GM19025 (cell line): ENCODE data around the gene RAB40B.
"Not testable (repeated sequence)": the region's sequence is repeated elsewhere in the genome, so short reads cannot be mapped to it uniquely, and the experiment has no call there.

Experiments
- ATAC-seq: cut with Tn5 transposase; IDR thresholded peaks from one replicate; pipeline ENCODE4 v1.9.1; 2021; ENCODE audit warnings: mild to moderate bottlenecking, low read depth, moderate library complexity; ENCODE audit not compliant: unreplicated experiment

The RAB40B gene

GRCh38 chr17:82655523-82655922 lies 43.0 kb downstream of the RAB40B start:
- no peak for ATAC-seq

GRCh38 chr17:82655038-82655479 lies 43.4 kb downstream of the RAB40B start:
- no peak for ATAC-seq

- not testable (repeated sequence) for ATAC-seq
These were observed 43.9 kb downstream of the RAB40B start for GRCh38 chr17:82654611-82655010.

DNA sequence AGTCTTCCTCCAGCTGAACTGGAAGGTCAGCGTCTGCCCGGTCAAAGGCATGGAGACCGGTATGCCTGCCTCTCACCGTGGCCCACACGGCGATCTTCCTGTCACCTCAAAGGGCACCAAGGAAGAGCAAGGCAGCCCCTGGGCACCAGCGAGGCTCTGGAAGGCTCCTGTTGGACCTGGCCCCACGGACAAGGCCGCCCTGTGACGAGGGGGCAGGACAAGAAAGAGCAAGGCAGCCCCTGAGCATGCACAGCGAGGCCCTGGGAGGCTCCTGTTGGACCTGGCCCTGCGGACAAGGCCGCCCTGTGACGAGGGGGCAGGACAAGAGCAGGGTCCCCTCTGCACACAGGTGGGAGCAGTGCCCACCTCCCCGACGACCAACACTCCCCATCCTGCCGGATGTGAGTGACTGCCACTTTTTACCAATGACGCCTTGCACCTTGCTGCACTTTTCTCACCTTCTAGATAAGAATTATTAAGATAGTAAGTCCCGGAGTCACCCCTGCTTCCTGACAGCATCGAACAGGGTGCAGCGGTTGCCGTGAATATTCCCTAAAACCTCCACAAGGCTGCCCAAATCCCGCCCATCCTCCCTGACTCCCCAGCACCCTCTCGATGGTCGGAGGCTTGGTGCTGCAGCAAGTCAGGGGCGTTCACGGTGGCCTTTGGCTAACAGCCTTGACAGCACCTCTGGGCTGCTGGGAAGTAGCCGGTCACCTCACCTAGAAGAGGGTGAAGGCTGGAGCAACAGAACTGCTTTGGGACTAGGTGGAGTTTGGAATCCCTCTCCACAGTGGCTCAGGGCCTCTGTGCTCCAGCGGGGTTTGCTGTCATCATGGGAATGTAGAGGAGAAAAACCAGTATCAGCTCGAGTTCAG lies 44.6 kb downstream of the RAB40B start:
- ATAC-seq: no peak

- no peak for ATAC-seq
These were observed 47.8 kb downstream of the RAB40B start for GRCh38 chr17:82650723-82651122.

DNA sequence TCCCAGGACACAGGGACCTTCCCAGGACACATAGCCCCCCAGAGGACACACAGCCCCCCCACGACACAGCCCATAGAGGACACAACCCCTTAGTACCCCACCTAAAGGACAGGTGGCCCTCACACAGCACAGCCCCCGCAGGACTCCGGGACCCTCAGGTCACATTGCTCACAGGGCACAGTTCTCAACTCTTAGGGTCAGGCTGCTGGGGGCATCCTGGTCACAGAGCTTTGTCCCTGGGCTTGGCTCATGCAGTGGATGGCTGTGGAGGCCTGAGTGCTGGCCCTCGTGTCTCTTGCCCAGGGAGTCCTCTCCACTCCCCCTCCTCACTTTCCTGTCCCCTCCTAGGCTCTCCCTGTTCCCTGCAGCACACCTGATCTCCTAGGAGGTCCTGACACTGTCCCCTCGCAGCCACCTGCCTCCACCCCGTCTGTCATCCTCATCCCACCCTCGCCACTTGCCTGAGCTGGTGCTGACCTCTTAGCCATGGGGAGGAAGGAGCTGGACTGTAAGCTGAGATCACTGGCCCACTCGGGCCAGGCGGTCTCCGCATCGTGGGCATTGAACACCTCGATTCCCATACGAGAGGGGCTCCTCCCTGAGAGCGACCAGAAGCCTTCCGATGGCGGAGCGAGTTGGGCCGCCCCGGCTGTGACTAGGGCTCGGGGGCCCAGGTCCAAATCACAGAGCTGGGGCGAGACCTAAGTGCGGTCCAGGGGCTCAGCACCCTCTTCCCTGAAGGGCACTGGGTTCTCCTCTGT lies 48.8 kb downstream of the RAB40B start:
- ATAC-seq: no peak

DNA sequence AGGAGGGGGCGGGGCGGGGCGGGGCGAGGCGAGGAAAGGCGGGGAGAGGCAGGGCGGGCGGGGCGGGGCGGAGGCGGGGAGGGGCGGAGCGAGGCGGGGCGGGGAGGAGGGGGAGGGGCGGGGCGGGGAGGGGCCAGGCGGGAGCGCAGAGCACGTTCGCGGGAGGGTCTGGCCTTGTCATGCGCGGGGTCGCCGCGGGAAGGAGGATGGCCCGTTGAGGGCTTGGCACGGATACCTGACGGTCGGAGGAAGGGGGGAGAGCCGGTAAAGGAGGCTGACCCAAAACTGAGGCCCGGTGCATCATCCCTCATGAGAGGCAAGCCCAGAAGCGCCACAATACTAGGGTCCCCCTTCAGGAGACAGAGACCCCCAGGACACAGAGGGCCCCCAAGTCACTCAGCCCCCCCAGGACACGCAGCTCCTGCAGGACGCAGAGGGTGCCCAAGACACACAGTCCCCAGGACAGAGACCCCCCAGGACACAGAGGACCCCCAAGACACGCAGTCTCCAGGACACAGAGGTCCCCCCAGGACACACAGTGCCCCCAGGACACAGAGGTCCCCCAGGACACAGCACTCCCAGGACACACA lies 49.7 kb downstream of the RAB40B start:
- no peak for ATAC-seq

GRCh38 chr17:82648165-82648668 lies 50.3 kb downstream of the RAB40B start, which contains the start of gene WDR45B:
Gene WDR45B (minus strand): TSS chr17:82648444. CDS start chr17:82648340, 104 bp downstream.
- ATAC-seq: peak; percentile 92

- peak; percentile 15 for ATAC-seq
These were observed 50.8 kb downstream of the RAB40B start for GRCh38 chr17:82647593-82648164.

DNA sequence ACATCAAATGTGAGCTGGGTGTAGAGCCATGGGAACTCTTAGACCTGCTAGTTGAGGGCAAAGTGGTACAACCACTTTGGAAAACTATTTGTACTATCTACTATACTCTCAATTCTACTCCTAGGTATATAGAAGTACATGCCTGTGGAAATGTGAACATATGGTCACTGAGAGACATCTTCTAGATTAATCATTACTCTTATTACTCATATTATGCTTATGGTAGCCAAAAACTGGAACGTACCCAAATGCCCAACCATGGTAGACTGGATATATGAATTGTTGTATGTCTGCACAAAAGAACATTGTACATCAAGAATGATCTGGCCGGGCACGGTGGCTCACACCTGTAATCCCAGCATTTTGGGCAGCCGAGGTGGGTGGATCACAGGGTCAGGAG lies 53.0 kb downstream of the RAB40B start:
- ATAC-seq: no peak

DNA sequence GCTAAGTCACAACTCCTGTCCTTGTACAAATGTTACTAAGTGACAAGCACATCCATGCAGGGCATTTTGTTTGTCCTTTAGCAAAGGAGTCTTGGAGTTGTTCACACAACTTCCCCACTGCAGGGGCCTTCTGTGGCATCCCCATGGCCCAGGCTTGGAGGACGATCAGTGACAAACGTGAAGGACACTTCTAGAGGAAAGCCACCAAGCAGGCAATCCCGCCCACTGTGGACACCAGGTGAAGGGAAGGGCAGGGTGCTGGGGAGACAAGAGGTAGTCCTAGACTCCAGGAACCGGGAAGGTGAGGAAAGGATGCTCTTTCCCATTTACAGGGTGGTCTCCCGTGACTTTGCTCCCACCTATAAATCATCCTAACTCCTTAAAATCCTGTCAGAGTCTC lies 54.4 kb downstream of the RAB40B start:
- no peak for ATAC-seq

DNA sequence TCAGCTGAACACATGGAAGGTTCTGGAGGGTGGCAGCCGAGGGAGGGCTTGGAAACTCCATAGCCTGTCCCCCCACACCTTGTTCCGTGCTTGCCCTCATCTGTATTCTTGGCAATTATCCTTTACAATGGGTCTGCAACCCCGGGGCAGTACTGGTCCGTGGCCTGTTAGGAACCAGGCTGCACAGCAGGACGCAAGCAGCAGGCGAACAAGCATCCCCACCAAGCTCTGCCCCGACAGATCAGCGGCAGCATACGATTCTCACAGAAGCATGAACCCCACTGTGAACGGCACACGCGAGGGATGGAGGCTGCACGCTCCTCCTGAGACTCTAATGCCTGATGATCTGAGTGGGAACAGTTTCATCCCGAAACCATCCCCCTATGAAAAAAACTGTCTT lies 56.5 kb downstream of the RAB40B start:
- no peak for ATAC-seq

GRCh38 chr17:82640036-82640435 lies 58.5 kb downstream of the RAB40B start:
- ATAC-seq: no peak

- no peak for ATAC-seq
These were observed 58.9 kb downstream of the RAB40B start for GRCh38 chr17:82639628-82640027.

DNA sequence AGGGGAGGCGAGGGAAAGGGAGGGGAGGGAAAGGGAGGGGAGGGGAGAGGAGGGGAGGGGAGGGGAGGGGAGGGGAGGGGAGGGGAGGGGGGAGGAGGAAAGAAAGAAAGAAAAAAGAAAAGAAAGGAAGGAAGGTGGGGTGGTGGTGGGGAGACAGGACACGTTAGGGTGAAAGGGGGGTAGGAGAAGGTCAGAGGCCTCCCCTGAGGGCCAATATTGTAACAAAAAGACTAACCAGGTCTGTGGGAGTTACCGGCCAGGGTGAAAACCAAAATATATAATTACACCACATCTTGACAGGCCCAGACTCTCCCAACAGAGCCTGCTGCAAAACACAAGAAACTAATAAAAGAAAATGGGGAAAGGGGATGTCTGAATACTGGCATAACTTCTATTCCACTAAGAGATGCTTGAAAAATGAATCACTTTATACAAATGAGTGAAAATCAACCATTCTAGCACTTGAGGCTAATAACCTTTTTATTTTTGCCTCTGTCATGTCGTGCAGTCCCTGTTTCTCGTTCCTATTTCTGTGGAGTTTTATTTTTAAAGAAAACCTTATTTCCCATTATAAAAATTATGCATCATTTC lies 60.2 kb downstream of the RAB40B start:
- ATAC-seq: no peak

- no peak for ATAC-seq
These were observed 61.6 kb downstream of the RAB40B start for GRCh38 chr17:82636626-82637598.

DNA sequence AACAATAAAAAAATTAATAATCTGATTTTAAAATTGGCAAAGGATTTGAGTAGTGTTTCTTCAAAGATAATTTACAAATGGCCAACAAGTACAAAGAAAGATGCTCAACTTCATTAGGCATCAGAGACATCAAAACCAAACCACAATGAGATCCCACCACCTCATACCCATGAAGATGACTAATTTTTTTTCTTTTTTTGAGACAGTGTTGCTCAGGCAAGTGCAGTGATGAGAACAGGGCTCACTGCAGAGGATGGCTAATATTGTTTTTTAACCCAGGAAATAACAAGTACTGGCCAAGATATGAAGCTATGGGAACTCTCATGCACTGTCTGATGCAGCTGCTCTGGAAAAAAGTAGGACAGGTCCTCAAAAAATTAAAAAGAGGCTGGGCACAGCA lies 65.2 kb downstream of the RAB40B start:
- no peak for ATAC-seq

- no peak for ATAC-seq
These were observed 66.0 kb downstream of the RAB40B start for GRCh38 chr17:82632451-82632850.

- no peak for ATAC-seq
These were observed 67.0 kb downstream of the RAB40B start for GRCh38 chr17:82631544-82631943.
